ENCODE results near the gene GTSF1L. TPM values are rescaled to one million over a fixed set of nuclear protein-coding genes. Genes with fewer than 3 reads are reported as not detected.

The GTSF1L gene
- total RNA-seq, 1 donor from 2014 or later: not detected

DNA sequence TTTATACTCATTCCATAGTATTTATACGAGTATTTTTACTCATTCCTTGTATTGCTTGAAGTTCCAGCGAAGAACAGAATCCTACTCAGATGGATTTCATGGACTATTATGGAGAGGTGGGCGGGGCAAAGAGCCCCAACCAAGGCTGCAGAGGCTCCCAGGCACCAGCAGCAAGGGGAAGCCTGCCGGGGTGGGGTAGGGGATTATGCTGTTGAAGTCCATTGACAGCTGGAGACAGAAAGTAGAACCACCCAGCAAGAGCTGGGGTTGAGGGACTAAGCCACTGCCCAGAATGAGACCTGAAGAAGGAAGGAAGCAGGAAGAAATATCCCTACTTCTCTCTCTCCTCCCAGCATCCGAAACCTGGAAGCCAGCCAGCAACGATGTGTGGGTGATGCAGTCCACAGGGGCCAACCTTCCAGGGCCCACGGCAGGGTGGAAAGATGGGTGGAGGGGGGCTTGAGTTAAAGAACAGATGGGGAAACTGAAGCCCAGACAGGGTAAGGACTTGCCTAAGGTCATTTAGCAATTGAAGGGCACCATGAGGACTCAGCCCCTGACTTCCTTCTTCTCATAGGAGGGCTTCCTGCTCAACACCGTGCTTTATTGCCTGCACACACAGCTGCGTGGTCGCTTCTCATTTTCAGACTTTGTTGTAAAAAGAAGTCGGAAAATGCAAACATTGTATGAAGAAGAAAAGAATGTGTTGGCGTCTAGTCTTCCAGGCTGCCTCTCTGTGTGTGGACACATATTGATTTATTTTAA lies 18.3 kb upstream of the GTSF1L start:
- H3K4me2 ChIP-seq (ENCODE audit: low read length): no peak overlapping the region
- no peaks in the 10 kb centered on the region for H4K20me1 ChIP-seq (ENCODE audit: insufficient read depth, low read length)
- TF ChIP-seq, protein P1, sequence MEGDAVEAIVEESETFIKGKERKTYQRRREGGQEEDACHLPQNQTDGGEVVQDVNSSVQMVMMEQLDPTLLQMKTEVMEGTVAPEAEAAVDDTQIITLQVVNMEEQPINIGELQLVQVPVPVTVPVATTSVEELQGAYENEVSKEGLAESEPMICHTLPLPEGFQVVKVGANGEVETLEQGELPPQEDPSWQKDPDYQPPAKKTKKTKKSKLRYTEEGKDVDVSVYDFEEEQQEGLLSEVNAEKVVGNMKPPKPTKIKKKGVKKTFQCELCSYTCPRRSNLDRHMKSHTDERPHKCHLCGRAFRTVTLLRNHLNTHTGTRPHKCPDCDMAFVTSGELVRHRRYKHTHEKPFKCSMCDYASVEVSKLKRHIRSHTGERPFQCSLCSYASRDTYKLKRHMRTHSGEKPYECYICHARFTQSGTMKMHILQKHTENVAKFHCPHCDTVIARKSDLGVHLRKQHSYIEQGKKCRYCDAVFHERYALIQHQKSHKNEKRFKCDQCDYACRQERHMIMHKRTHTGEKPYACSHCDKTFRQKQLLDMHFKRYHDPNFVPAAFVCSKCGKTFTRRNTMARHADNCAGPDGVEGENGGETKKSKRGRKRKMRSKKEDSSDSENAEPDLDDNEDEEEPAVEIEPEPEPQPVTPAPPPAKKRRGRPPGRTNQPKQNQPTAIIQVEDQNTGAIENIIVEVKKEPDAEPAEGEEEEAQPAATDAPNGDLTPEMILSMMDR (IDR thresholded peaks at IDR 0.05; ENCODE audit: insufficient read depth, low read depth, low read length): no peak
- no peak for TF ChIP-seq EZH2 (IDR thresholded peaks at IDR 0.05; ENCODE audit: insufficient read depth, low read length)
- H3K27ac Mint-ChIP-seq (ENCODE audit: unreplicated experiment): no peak overlapping the region
- no peak overlapping the region for H2AFZ ChIP-seq (ENCODE audit: low read depth, low read length)
- no peaks in the 10 kb centered on the region for H3K27me3 ChIP-seq (ENCODE audit: insufficient read depth, low read length)
- peaks cover 11% of the 10 kb centered on the region for H3K4me1 Mint-ChIP-seq (ENCODE audit: low read depth, unreplicated experiment)
- no peak overlapping the region for H3K9ac ChIP-seq (ENCODE audit: low read length)
- H3K27ac ChIP-seq (ENCODE audit: low read depth, low read length): no peak overlapping the region
- H3K79me2 ChIP-seq (ENCODE audit: insufficient read depth, low read length): no peaks in the 10 kb centered on the region
- H3K4me1 ChIP-seq (ENCODE audit: insufficient read depth, low read length): peaks cover 3% of the 10 kb centered on the region
- H3K36me3 Mint-ChIP-seq (ENCODE audit: low read depth, unreplicated experiment): no peaks in the 10 kb centered on the region
- H3K27me3 Mint-ChIP-seq (ENCODE audit: low read depth, unreplicated experiment): peaks cover 2% of the 10 kb centered on the region
- H3K4me3 ChIP-seq (ENCODE audit: insufficient read depth, low read depth, low read length): no peak overlapping the region
- DNase-seq (ENCODE audit: low read depth) (no peak), FAIRE-seq (no peak)
- no peaks in the 10 kb centered on the region for H3K9me3 ChIP-seq (ENCODE audit: insufficient read depth, low read depth, low read length)
- no peak overlapping the region for H3K4me3 Mint-ChIP-seq (ENCODE audit: unreplicated experiment)
- no peaks in the 10 kb centered on the region for H3K36me3 ChIP-seq (ENCODE audit: insufficient read depth, low read length)
- H3K9me3 Mint-ChIP-seq (ENCODE audit: unreplicated experiment): no peaks in the 10 kb centered on the region

DNA sequence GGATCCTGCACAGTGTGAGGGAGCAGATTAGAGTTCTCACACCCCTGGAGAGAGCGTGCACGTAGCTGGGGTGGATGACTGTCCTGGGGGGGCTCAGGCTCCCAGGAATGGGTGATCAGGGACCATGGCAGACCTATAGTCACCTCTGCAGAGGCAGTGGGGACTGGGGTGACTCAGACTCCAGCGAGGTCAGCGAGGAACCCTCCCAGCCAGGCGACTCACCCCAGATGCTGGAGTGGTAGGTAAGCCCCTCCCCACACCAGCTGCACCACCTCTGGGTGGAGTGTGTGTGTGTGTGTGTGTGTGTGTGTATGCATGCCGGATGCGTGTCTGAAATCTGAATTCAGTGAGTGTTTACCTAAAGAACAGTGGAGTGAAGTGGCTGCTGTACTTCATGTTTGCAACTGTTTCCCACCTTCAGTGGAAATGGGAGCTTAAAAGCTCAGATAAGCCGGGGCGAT lies 17.4 kb upstream of the GTSF1L start:
- Histone ChIP-seq H3K27me3 (ENCODE audit: insufficient read depth, low read length) (no peaks in the 10 kb centered on the region), H3K4me2 (ENCODE audit: low read length) (no peak overlapping the region), H3K9ac (ENCODE audit: low read length) (no peak overlapping the region), H3K4me3 (ENCODE audit: insufficient read depth, low read depth, low read length) (no peak overlapping the region), H3K27ac (ENCODE audit: low read depth, low read length) (no peak overlapping the region), H3K9me3 (ENCODE audit: insufficient read depth, low read depth, low read length) (no peaks in the 10 kb centered on the region), H3K4me1 (ENCODE audit: insufficient read depth, low read length) (no peaks in the 10 kb centered on the region), H4K20me1 (ENCODE audit: insufficient read depth, low read length) (no peaks in the 10 kb centered on the region), H2AFZ (ENCODE audit: low read depth, low read length) (no peak overlapping the region), H3K36me3 (ENCODE audit: insufficient read depth, low read length) (no peaks in the 10 kb centered on the region), H3K79me2 (ENCODE audit: insufficient read depth, low read length) (no peaks in the 10 kb centered on the region)
- FAIRE-seq: no peak
- Mint-ChIP-seq H3K27me3 (ENCODE audit: low read depth, unreplicated experiment) (peaks cover 2% of the 10 kb centered on the region), H3K9me3 (ENCODE audit: unreplicated experiment) (no peaks in the 10 kb centered on the region), H3K36me3 (ENCODE audit: low read depth, unreplicated experiment) (no peaks in the 10 kb centered on the region), H3K4me3 (ENCODE audit: unreplicated experiment) (no peak overlapping the region), H3K4me1 (ENCODE audit: low read depth, unreplicated experiment) (peaks cover 11% of the 10 kb centered on the region), H3K27ac (ENCODE audit: unreplicated experiment) (no peak overlapping the region)
- TF ChIP-seq, protein P1 (IDR thresholded peaks at IDR 0.05; ENCODE audit: insufficient read depth, low read depth, low read length): no peak
- TF ChIP-seq EZH2 (IDR thresholded peaks at IDR 0.05; ENCODE audit: insufficient read depth, low read length): no peak
- DNase-seq (ENCODE audit: low read depth): no peak

DNA sequence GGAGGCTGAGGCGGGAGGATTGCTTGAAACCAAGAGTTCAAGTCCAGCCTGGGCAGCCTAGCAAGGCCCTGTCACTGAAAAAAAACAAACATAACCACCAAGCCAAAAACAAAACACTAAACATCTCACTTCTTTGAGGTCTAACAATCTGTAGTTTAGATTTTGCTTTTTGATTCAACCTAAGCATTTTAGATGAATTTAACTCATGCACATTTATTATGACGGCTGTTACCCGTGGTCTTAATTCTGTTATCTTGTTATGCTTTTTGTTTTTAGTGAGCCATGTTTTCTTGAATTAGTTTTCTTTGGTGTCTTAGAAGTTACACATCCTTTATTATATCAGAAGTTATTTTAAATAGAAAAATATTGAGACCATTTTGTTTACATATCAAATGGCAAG lies 13.8 kb upstream of the GTSF1L start:
- Mint-ChIP-seq H3K27ac (ENCODE audit: unreplicated experiment) (no peak overlapping the region), H3K36me3 (ENCODE audit: low read depth, unreplicated experiment) (no peaks in the 10 kb centered on the region), H3K9me3 (ENCODE audit: unreplicated experiment) (no peaks in the 10 kb centered on the region), H3K4me1 (ENCODE audit: low read depth, unreplicated experiment) (peaks cover 6% of the 10 kb centered on the region), H3K27me3 (ENCODE audit: low read depth, unreplicated experiment) (peaks cover 11% of the 10 kb centered on the region), H3K4me3 (ENCODE audit: unreplicated experiment) (no peak overlapping the region)
- FAIRE-seq: no peak
- Histone ChIP-seq H3K27me3 (ENCODE audit: insufficient read depth, low read length) (no peaks in the 10 kb centered on the region), H3K79me2 (ENCODE audit: insufficient read depth, low read length) (no peaks in the 10 kb centered on the region), H3K9me3 (ENCODE audit: insufficient read depth, low read depth, low read length) (no peaks in the 10 kb centered on the region), H3K4me1 (ENCODE audit: insufficient read depth, low read length) (no peaks in the 10 kb centered on the region), H3K36me3 (ENCODE audit: insufficient read depth, low read length) (no peaks in the 10 kb centered on the region), H3K4me2 (ENCODE audit: low read length) (no peak overlapping the region), H3K4me3 (ENCODE audit: insufficient read depth, low read depth, low read length) (no peak overlapping the region), H4K20me1 (ENCODE audit: insufficient read depth, low read length) (no peaks in the 10 kb centered on the region), H3K27ac (ENCODE audit: low read depth, low read length) (no peak overlapping the region), H2AFZ (ENCODE audit: low read depth, low read length) (no peak overlapping the region), H3K9ac (ENCODE audit: low read length) (no peak overlapping the region)
- DNase-seq (ENCODE audit: low read depth): no peak
- no peak for TF ChIP-seq EZH2 (IDR thresholded peaks at IDR 0.05; ENCODE audit: insufficient read depth, low read length)
- TF ChIP-seq, protein P1 (IDR thresholded peaks at IDR 0.05; ENCODE audit: insufficient read depth, low read depth, low read length): no peak
